PC-3 (cell line): Measurements from ENCODE around the gene SLC9A6.

Source experiments
- CTCF ChIP-seq: fragments of 300-600 bp; sonication (generic); conservative IDR thresholded peaks from 2 replicates; pipeline ENCODE4 v1.5.1; 2017; ENCODE audit warnings: antibody characterized with exemption, low read depth, mild to moderate bottlenecking, low read length
- EZH2 ChIP-seq: fragments of 300-600 bp; sonication (generic); IDR thresholded peaks from one replicate; pipeline ENCODE4 v1.6.1; 2017; ENCODE audit warnings: antibody characterized with exemption, mild to moderate bottlenecking, low read length; ENCODE audit not compliant: unreplicated experiment
- EZH2phosphoT487 ChIP-seq: fragments of 300-600 bp; sonication (generic); IDR thresholded peaks from 2 replicates; pipeline ENCODE4 v1.6.1; 2018; ENCODE audit warnings: mild to moderate bottlenecking, antibody characterized with exemption, low read length, borderline replicate concordance

- TF ChIP-seq CTCF (no peak), EZH2phosphoT487 (no peak), EZH2 (no peak)
These were observed 78.3 kb downstream of the SLC9A6 start for GRCh38 chrX:136063340-136064079.
